ENCODE data around the gene PIK3CB. TPM values are rescaled to one million over a fixed set of nuclear protein-coding genes. Genes with fewer than 3 reads are reported as not detected.
"Not testable (repeated sequence)": the region's sequence is repeated elsewhere in the genome, so short reads cannot be mapped to it uniquely, and the experiment has no call there.

PIK3CB gene
- total RNA-seq, 1 experiment from 2014 or later = 73.9 TPM

- no TSS peak for BruUV-seq (replicated peaks)
- Histone ChIP-seq H3K4me3 (ENCODE audit: low read depth in 2 of 2, low read length in 2 of 2) (peak within 1 kb of the TSS; percentile 48 to 81), H3K27ac (ENCODE audit: low read length) (peak within 1 kb of the TSS; percentile 88), H3K36me3 (ENCODE audit: control insufficient read depth, insufficient read depth, low read length) (no peaks in the 10 kb centered on the region), H3K9me3 (ENCODE audit: control insufficient read depth, insufficient read depth, low read depth, low read length) (no peaks in the 10 kb centered on the region), H3K4me1 (ENCODE audit: control insufficient read depth, insufficient read depth, low read length) (peaks cover 16% of the 10 kb centered on the region), H3K27me3 (ENCODE audit: control insufficient read depth, insufficient read depth, low read length) (no peaks in the 10 kb centered on the region)
- ChIA-PET POLR2A (no interaction called here), CTCF (interaction anchor here (0.6 kb wide), 1 partner anchor 13 kb away, joined by 4 read pairs; no protein-coding TSS in a partner anchor)
- 0 out of 4 replicates have a peak, but pooled peaks of 1 of the 2 experiments have one; percentile 44 for TF ChIP-seq REST (IDR thresholded peaks at IDR 0.05; ENCODE audit: insufficient read depth in 1 of 2, low read depth in 2 of 2, low read length in 1 of 2)
- TF ChIP-seq POLR2AphosphoS5 (IDR thresholded peaks at IDR 0.05; ENCODE audit: low read depth, low read length) = peak; percentile 64; the same call in 1 of the 2 replicates
- TF ChIP-seq TCF7L2 (IDR thresholded peaks at IDR 0.05; ENCODE audit: low read depth, low read length) = peak; percentile 43; the same call in 1 of the 2 replicates
- TF ChIP-seq SIN3A (IDR thresholded peaks at IDR 0.05; ENCODE audit: borderline replicate concordance, insufficient read depth, low read depth, low read length) = no peak
- TF ChIP-seq, protein P1, sequence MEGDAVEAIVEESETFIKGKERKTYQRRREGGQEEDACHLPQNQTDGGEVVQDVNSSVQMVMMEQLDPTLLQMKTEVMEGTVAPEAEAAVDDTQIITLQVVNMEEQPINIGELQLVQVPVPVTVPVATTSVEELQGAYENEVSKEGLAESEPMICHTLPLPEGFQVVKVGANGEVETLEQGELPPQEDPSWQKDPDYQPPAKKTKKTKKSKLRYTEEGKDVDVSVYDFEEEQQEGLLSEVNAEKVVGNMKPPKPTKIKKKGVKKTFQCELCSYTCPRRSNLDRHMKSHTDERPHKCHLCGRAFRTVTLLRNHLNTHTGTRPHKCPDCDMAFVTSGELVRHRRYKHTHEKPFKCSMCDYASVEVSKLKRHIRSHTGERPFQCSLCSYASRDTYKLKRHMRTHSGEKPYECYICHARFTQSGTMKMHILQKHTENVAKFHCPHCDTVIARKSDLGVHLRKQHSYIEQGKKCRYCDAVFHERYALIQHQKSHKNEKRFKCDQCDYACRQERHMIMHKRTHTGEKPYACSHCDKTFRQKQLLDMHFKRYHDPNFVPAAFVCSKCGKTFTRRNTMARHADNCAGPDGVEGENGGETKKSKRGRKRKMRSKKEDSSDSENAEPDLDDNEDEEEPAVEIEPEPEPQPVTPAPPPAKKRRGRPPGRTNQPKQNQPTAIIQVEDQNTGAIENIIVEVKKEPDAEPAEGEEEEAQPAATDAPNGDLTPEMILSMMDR (IDR thresholded peaks at IDR 0.05) = no peak
- in situ Hi-C loops (cut with HindIII; ENCODE audit: low pct_unique_long_range_greater_than_20kb, low sequenced_read_pairs) = no loop called here
- intact Hi-C loops (cut with micrococcal nuclease; ENCODE audit: unreplicated experiment) = no loop called here
- ATAC-seq (peak; percentile 87), DNase-seq (ENCODE audit: low read depth, low spot score) (no peak)
These were observed 226.2 kb downstream of the PIK3CB start, which contains the start of gene FAIM for GRCh38 chr3:138608322-138609135. Gene FAIM, plus strand, starts transcription at chr3:138608771. Its CDS starts 10,956 bp downstream, at chr3:138619727.

- H3K4me1 ChIP-seq (ENCODE audit: control insufficient read depth, insufficient read depth, low read length); H3K27ac ChIP-seq (ENCODE audit: low read length); BruUV-seq (replicated peaks); H3K9me3 ChIP-seq (ENCODE audit: control insufficient read depth, insufficient read depth, low read depth, low read length); H3K4me3 ChIP-seq (ENCODE audit: low read depth in 2 of 2, low read length in 2 of 2); CTCF ChIA-PET; ATAC-seq; in situ Hi-C loops (cut with HindIII; ENCODE audit: low pct_unique_long_range_greater_than_20kb, low sequenced_read_pairs); DNase-seq (ENCODE audit: low read depth, low spot score); intact Hi-C loops (cut with micrococcal nuclease; ENCODE audit: unreplicated experiment); POLR2A ChIA-PET; H3K27me3 ChIP-seq (ENCODE audit: control insufficient read depth, insufficient read depth, low read length); H3K36me3 ChIP-seq (ENCODE audit: control insufficient read depth, insufficient read depth, low read length): not testable (repeated sequence)
These were observed 230.6 kb downstream of the PIK3CB start for GRCh38 chr3:138604106-138604595.

Other genes with a start within 250 kb of the PIK3CB start
- 64.5 TPM for gene CEP70, start 240.7 kb downstream of the PIK3CB start, total RNA-seq (2021; ENCODE audit: unreplicated experiment)
- gene FAIM, start 226.2 kb downstream of the PIK3CB start, total RNA-seq (2021; ENCODE audit: unreplicated experiment) = 18.8 TPM
- gene FOXL2, start 112.2 kb upstream of the PIK3CB start, total RNA-seq (2021; ENCODE audit: unreplicated experiment) = 12.7 TPM
- gene FOXL2NB, start 112.3 kb upstream of the PIK3CB start, total RNA-seq (2021; ENCODE audit: unreplicated experiment) = 11.4 TPM
- gene PRR23A, start 171.3 kb upstream of the PIK3CB start, total RNA-seq (2021; ENCODE audit: unreplicated experiment) = not detected
- gene PRR23B, start 186.0 kb upstream of the PIK3CB start, total RNA-seq (2021; ENCODE audit: unreplicated experiment) = not detected
- not detected for gene PRR23C, start 210.0 kb upstream of the PIK3CB start, total RNA-seq (2021; ENCODE audit: unreplicated experiment)